GM06990 (cell line): Measurements from ENCODE around the gene EGLN3.

Source experiments
- DNase-seq: peaks from one replicate; pipeline ENCODE4 v3.0.0-alpha.2; 2011; ENCODE audit not compliant: insufficient read length; ENCODE audit errors: extremely low read depth
- H3K27me3 ChIP-seq: replicated peaks from 2 replicates; pipeline ENCODE4 v1.6.0; 2011; ENCODE audit warnings: low read length; ENCODE audit not compliant: control insufficient read depth, insufficient read depth
- H3K36me3 ChIP-seq: 2 replicates; pipeline ENCODE4 v1.5.1; 2011; ENCODE audit warnings: low read length; ENCODE audit not compliant: control insufficient read depth, insufficient read depth
- H3K4me3 ChIP-seq: replicated peaks from 2 replicates; pipeline ENCODE4 v1.5.1; 2011; ENCODE audit warnings: low read depth, mild to moderate bottlenecking, control low read depth, low read length
- TF ChIP-seq, protein P1 (sequence below): IDR thresholded peaks from 2 replicates; pipeline ENCODE4 v1.5.1; 2011; ENCODE audit warnings: low read length, control low read depth, mild to moderate bottlenecking, inconsistent platforms; ENCODE audit not compliant: insufficient read depth, poor library complexity, severe bottlenecking

EGLN3 gene

DNA sequence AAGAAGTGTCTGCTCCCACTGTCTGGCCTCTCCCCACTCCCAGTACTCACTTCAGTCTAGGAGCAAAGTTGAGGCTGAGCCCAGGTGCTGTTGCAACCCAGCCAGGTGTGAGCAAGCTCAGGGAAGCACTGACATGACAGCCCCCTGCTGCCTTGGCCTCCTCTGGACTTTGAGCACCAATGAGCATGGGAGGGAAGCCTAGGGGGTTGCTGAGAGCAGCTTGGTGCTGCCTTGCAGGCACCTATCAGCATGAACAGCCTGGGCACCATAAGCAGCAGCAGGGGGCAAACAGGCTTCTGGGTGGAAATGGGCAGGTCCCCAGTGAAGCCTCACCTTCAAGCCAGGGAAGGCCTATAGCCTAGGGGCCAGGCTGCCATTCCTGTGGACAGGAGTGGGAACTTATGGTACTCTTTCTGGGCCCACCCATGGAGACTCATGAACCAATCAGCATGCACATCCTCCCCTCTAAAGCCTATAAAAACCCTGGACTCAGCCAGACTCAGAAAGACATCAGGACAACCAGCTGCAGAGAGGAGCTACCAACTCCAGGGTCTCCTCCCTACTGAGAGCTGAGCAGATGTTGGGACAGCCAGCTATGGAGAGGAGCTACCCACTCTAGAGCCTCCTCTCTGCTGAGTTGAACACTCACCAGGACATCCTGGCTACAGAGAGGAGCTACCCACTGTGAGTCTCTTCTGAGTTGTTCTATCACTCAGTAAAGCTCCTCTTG, 49.3 kb downstream of the EGLN3 start:
- Histone ChIP-seq H3K4me3 (no peak overlapping the region), H3K36me3 (no peaks in the 10 kb centered on the region), H3K27me3 (no peaks in the 10 kb centered on the region)
- no peak for DNase-seq
- TF ChIP-seq, protein P1, sequence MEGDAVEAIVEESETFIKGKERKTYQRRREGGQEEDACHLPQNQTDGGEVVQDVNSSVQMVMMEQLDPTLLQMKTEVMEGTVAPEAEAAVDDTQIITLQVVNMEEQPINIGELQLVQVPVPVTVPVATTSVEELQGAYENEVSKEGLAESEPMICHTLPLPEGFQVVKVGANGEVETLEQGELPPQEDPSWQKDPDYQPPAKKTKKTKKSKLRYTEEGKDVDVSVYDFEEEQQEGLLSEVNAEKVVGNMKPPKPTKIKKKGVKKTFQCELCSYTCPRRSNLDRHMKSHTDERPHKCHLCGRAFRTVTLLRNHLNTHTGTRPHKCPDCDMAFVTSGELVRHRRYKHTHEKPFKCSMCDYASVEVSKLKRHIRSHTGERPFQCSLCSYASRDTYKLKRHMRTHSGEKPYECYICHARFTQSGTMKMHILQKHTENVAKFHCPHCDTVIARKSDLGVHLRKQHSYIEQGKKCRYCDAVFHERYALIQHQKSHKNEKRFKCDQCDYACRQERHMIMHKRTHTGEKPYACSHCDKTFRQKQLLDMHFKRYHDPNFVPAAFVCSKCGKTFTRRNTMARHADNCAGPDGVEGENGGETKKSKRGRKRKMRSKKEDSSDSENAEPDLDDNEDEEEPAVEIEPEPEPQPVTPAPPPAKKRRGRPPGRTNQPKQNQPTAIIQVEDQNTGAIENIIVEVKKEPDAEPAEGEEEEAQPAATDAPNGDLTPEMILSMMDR = no peak

DNA sequence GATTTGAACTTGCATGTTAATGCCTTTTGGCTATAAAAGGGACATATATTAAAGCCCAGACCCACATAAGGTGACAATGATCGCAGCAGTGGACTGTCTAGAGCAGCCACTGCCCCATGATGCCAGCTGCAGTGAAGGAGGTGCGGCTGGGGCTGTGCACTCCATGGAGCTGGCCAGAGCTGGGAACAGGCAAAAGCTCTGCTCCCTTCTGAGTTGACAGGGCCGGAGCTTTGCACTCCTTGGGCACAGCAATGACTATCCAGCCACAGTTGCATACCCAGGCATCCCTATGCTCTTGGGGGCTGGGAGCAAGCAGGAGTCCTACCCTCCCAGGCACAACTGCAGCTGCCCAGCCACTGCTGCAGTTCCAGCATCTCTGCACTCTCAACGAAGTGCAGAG, 50.2 kb downstream of the EGLN3 start:
- H3K36me3 ChIP-seq = no peaks in the 10 kb centered on the region
- TF ChIP-seq, protein P1 = no peak
- no peak for DNase-seq
- no peaks in the 10 kb centered on the region for H3K27me3 ChIP-seq
- no peak overlapping the region for H3K4me3 ChIP-seq

DNA sequence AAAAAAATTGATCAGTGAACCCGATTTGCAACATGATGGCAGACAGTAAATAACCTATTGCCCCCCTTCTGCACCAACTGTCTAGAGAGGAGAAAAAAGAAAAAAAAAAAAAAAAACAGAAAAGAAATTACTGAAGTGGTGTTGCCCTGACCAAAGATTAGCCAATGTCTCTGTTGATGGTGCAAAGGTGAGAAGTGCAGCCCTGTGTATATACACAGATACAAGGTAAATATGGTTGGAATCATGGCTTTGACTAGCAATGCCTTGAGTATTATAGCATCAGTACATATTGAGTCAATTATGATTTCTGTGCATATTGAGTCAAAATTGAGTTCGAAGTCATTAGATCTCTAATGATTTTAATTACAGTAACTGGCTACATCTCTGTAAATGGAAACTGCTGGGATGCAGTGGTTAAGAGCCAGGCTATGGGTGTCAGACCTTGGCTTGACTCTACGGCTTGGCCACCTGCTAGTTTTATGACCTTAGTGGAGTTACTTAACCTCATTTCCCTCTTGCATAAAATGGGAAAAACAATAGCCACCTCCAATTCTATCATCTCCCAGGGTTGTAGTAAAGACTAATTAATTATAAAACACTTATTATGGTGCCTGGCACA, 51.0 kb downstream of the EGLN3 start:
- no peaks in the 10 kb centered on the region for H3K27me3 ChIP-seq
- TF ChIP-seq, protein P1 = no peak
- DNase-seq = no peak
- H3K4me3 ChIP-seq = no peak overlapping the region
- H3K36me3 ChIP-seq = no peaks in the 10 kb centered on the region

DNA sequence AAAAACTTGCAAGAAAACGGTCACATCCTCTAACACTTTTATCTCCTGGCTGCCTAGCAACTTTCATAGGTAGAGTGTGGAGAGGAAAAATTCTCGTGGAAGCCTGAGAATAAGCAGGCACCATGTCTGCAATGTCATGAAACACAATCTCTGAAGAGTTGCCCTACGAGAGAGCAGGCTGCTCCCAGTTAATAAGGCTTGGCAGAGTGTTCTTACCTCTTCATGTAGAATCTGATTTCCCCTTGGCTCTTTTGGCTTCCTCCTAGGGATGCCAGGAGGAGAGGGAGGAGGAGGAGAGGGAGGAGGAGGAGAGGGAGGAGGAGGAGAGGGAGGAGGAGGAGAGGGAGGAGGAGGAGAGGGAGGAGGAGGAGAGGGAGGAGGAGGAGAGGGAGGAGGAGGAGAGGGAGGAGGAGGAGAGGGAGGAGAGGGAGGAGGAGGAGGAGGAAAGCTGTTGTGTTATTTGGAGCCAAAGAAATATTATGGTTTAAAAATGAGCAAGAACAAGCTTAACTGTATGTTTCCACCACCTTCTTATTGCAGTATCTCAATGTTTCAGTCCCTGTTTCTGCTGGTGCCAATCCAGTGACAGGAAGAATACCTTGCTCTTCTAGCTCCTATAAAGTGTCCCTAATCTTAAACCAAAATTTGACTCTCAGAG, 52.9 kb downstream of the EGLN3 start:
- TF ChIP-seq, protein P1 = no peak
- Histone ChIP-seq H3K36me3 (no peaks in the 10 kb centered on the region), H3K27me3 (no peaks in the 10 kb centered on the region), H3K4me3 (no peak overlapping the region)
- DNase-seq = no peak

DNA sequence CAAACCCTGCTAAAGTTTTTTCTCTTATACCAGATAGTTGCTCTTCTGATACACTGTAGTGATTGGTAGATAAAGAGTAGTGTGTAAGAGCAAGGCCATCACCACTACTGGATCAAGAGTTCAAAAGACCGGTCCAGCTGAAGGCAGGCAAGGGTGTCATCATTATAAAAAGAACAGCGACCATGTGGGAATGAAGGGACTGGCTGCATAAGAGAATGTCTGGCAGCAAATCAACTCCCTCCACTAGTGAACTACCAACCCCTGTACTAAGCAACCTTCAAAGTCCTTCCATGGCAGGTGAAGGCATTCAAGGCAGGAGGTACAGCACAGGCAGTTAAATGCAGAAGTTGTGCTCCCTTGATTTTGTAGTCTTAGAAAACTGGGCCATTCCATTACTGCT, 53.5 kb downstream of the EGLN3 start:
- H3K27me3 ChIP-seq = no peaks in the 10 kb centered on the region
- H3K36me3 ChIP-seq = no peaks in the 10 kb centered on the region
- TF ChIP-seq, protein P1 = no peak
- H3K4me3 ChIP-seq = no peak overlapping the region
- DNase-seq = no peak
